Endothelial cell (in vitro differentiated cells): ENCODE measurements around the gene KCNQ2. TPM values are rescaled to one million over a fixed set of nuclear protein-coding genes. Genes with fewer than 3 reads are reported as not detected.

Source experiments
- DNase-seq: peaks from one replicate; pipeline ENCODE4 v3.0.0; 2021; ENCODE audit warnings: low spot score
- H3K27ac Mint-ChIP-seq: one replicate; pipeline ENCODE4 v1.8.0; 2021; ENCODE audit warnings: mixed read lengths, inconsistent platforms; ENCODE audit not compliant: unreplicated experiment
- H3K27me3 Mint-ChIP-seq: one replicate; pipeline ENCODE4 v1.8.0; 2021; ENCODE audit warnings: mild to moderate bottlenecking, moderate library complexity, mixed read lengths, inconsistent platforms; ENCODE audit not compliant: unreplicated experiment
- H3K36me3 Mint-ChIP-seq: one replicate; pipeline ENCODE4 v1.8.0; 2021; ENCODE audit warnings: mild to moderate bottlenecking, low read depth, mixed read lengths, inconsistent platforms; ENCODE audit not compliant: unreplicated experiment
- H3K4me1 Mint-ChIP-seq: one replicate; pipeline ENCODE4 v1.8.0; 2021; ENCODE audit warnings: mild to moderate bottlenecking, mixed read lengths, inconsistent platforms; ENCODE audit not compliant: unreplicated experiment
- H3K4me3 Mint-ChIP-seq: one replicate; pipeline ENCODE4 v1.8.0; 2021; ENCODE audit warnings: mild to moderate bottlenecking, mixed read lengths, inconsistent platforms; ENCODE audit not compliant: unreplicated experiment
- H3K9me3 Mint-ChIP-seq: one replicate; pipeline ENCODE4 v1.8.0; 2021; ENCODE audit warnings: mixed read lengths, inconsistent platforms; ENCODE audit not compliant: unreplicated experiment
- total RNA-seq: library from RNA; stranded (reverse); fragmentation: NEBNext Ultra II Directional; extraction: Animal tissue kit (Norgen Biotek cat#: 25700); gene quantifications from one replicate; pipeline ENCODE4 v1.2.1, GENCODE V29; 2021; ENCODE audit not compliant: unreplicated experiment
- TF ChIP-seq, protein P1 (sequence below): fragments of 200-600 bp; sonication (generic); IDR thresholded peaks from one replicate; pipeline ENCODE4 v1.5.0; 2021; ENCODE audit warnings: antibody characterized with exemption; ENCODE audit not compliant: unreplicated experiment

The KCNQ2 gene
- total RNA-seq, 1 donor from 2014 or later, result 3.2 TPM

DNA sequence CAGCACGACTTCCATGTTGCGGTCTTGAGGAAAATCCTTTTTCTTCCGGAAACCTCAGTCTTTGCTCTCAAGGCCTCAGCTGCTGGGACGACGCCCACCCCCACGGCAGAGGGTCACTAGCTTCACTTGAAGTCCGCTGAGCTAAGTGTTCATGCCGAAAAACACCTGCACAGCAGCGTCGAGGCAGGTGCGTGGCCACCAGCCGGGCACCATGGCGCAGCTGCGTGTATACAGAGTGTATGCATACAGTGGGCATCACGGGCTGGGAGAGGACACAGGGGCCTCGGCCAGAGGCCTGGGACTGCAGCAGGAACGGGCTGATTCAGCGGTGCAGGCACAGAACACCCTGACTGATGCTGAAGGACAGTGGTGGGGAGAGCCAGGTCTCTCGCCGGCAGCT lies 20.1 kb downstream of the KCNQ2 start:
- Mint-ChIP-seq H3K27ac (no peak overlapping the region), H3K36me3 (no peaks in the 10 kb centered on the region), H3K4me1 (no peaks in the 10 kb centered on the region), H3K4me3 (no peak overlapping the region), H3K9me3 (no peaks in the 10 kb centered on the region), H3K27me3 (peaks cover 4% of the 10 kb centered on the region)
- TF ChIP-seq, protein P1, sequence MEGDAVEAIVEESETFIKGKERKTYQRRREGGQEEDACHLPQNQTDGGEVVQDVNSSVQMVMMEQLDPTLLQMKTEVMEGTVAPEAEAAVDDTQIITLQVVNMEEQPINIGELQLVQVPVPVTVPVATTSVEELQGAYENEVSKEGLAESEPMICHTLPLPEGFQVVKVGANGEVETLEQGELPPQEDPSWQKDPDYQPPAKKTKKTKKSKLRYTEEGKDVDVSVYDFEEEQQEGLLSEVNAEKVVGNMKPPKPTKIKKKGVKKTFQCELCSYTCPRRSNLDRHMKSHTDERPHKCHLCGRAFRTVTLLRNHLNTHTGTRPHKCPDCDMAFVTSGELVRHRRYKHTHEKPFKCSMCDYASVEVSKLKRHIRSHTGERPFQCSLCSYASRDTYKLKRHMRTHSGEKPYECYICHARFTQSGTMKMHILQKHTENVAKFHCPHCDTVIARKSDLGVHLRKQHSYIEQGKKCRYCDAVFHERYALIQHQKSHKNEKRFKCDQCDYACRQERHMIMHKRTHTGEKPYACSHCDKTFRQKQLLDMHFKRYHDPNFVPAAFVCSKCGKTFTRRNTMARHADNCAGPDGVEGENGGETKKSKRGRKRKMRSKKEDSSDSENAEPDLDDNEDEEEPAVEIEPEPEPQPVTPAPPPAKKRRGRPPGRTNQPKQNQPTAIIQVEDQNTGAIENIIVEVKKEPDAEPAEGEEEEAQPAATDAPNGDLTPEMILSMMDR, result no peak
- DNase-seq, result no peak

DNA sequence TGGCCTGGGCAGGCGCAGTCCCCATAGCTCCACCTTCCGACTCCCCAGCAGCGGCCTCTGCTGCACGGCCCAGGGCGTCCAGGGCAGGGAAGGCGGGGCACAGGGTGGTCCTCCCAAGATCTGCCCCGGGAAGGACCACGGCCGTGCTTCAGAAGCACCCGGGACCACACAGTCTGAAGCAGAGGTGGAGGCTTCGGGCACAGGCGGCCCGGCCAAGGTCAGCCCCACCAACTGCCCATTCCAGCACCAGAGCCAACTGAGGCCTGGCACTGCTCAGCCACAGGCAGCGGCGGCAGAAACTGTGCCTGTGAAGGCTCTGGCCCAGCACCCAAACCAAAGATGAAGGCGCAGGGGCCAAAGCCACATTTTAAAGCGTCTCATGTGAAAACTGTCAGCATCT lies 20.6 kb downstream of the KCNQ2 start:
- Mint-ChIP-seq H3K27me3 (peaks cover 4% of the 10 kb centered on the region), H3K27ac (no peak overlapping the region), H3K4me1 (no peaks in the 10 kb centered on the region), H3K9me3 (no peaks in the 10 kb centered on the region), H3K4me3 (no peak overlapping the region), H3K36me3 (no peaks in the 10 kb centered on the region)
- no peak for DNase-seq
- TF ChIP-seq, protein P1, result no peak

DNA sequence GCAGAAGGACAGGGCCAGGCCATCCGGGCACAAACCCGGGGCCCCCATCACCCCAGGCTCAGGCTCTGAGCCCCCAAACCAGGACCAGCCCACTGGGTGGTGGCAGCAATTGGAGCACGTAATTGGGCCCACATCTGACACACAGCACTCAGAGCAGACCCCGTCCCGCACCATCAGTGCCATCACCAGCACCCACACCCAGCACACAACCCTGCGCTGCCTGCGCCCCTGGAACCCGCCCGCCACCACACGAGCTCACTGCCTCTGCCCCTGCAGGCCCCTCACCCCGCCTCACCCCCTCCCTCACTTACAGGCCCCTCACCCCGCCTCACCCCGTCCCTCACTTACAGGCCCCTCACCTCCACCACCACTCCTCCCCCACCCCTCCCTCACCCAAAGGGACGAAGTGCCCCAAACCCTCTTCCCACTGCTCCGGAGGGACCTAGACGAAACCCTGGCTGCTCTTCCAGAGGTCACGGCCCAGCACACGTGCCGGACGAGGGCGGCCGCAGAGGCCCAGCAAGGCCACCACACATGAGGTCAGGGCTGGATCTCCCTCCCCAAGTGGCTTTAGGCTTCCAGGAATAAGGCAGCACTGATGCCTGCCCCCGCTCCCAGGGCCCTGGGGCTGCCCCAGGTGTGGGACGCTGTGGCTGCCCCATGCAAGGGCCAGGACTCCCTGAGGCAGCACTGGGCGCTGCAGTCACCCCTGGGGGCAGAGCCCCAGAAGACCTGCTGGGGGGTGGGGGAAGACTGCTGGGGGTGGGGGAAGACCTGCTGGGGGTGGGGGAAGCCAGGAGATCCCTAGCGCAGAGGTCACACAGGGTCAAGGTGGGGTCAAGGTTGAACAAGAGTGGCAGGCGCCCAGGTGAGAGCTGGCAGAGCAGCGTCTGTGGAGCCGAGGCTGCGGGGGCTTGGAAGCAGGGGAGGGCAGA lies 22.4 kb downstream of the KCNQ2 start:
- Mint-ChIP-seq H3K27ac (no peak overlapping the region), H3K36me3 (no peaks in the 10 kb centered on the region), H3K9me3 (no peaks in the 10 kb centered on the region), H3K4me1 (no peaks in the 10 kb centered on the region), H3K27me3 (peaks cover 4% of the 10 kb centered on the region), H3K4me3 (no peak overlapping the region)
- no peak for DNase-seq
- TF ChIP-seq, protein P1, result no peak

DNA sequence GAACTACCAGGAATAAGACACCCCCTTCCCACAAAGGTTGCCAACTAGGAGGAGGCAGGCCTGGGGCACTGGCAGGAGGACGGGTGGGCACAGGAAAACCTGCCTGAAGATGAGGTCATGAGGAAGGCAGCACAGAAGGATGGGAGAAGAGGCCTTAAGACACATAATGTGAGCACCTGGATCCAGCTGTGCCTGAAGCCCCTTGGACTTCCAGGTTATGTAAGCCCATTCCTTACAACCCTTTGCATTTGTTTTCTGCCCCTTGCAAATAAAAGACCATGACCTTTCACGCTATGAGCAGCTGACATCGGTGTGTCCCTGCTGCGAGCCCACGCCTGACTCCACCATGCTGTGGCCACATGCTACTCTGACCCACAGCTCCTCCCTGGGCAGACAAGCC lies 23.4 kb downstream of the KCNQ2 start:
- no peaks in the 10 kb centered on the region for H3K9me3 Mint-ChIP-seq

More for the DNA sequence above, 23.4 kb downstream of the KCNQ2 start:
- H3K36me3 Mint-ChIP-seq, result no peaks in the 10 kb centered on the region
- H3K27ac Mint-ChIP-seq, result no peak overlapping the region
- H3K4me1 Mint-ChIP-seq, result no peaks in the 10 kb centered on the region
- H3K4me3 Mint-ChIP-seq, result no peak overlapping the region
- no peak for DNase-seq
- no peaks in the 10 kb centered on the region for H3K27me3 Mint-ChIP-seq
- TF ChIP-seq, protein P1, result no peak
